Dendritic cell treated with granulocyte-macrophage colony-stimulating factor and Interleukin-4, amounts not matched to agents 40 ng/mL and 50 ng/mL, for 4 days (primary cell): Measurements from ENCODE around the gene BARHL2.

Experiments
- H3K27ac Mint-ChIP-seq: one replicate; pipeline ENCODE4 v1.8.0; 2022; ENCODE audit warnings: mild to moderate bottlenecking, mixed read lengths
- H3K27me3 Mint-ChIP-seq: one replicate; pipeline ENCODE4 v1.8.0; 2022; ENCODE audit warnings: mild to moderate bottlenecking, mixed read lengths
- H3K36me3 Mint-ChIP-seq: one replicate; pipeline ENCODE4 v1.8.0; 2022; ENCODE audit warnings: low read depth, mixed read lengths
- H3K4me1 Mint-ChIP-seq: one replicate; pipeline ENCODE4 v1.8.0; 2022; ENCODE audit warnings: low read depth, mixed read lengths
- H3K4me3 Mint-ChIP-seq: one replicate; pipeline ENCODE4 v1.8.0; 2022; ENCODE audit warnings: mild to moderate bottlenecking, moderate library complexity, mixed read lengths
- H3K9me3 Mint-ChIP-seq: one replicate; pipeline ENCODE4 v1.8.0; 2022; ENCODE audit warnings: mixed read lengths
- intact Hi-C: fragments of 100-400 bp; cut with micrococcal nuclease; formaldehyde crosslinking; loops from one replicate; pipeline ENCODE4 v1.15.0; 2022

The BARHL2 gene

GRCh38 chr1:90716552-90717355 is at the start of gene BARHL2:
Gene BARHL2 (minus strand): TSS chr1:90717302. CDS start chr1:90717195, 107 bp downstream.
- intact Hi-C loops: no loop called here
- Mint-ChIP-seq H3K27ac (no peak within 1 kb of the TSS), H3K9me3 (no peaks in the 10 kb centered on the region), H3K4me3 (peak within 1 kb of the TSS; percentile 79), H3K4me1 (peaks cover 38% of the 10 kb centered on the region), H3K36me3 (no peaks in the 10 kb centered on the region), H3K27me3 (peaks cover 93% of the 10 kb centered on the region)

GRCh38 chr1:90763930-90764329 is 46.8 kb upstream of the BARHL2 start:
- Mint-ChIP-seq H3K27me3 (peaks cover 18% of the 10 kb centered on the region), H3K27ac (no peak overlapping the region), H3K9me3 (no peaks in the 10 kb centered on the region), H3K36me3 (no peaks in the 10 kb centered on the region), H3K4me1 (no peaks in the 10 kb centered on the region), H3K4me3 (no peak overlapping the region)
- intact Hi-C loops: no loop called here

GRCh38 chr1:90763506-90763905 is 46.4 kb upstream of the BARHL2 start:
- H3K36me3 Mint-ChIP-seq: no peaks in the 10 kb centered on the region
- H3K27ac Mint-ChIP-seq: no peak overlapping the region
- no peak overlapping the region for H3K4me3 Mint-ChIP-seq
- intact Hi-C loops: no loop called here
- no peaks in the 10 kb centered on the region for H3K9me3 Mint-ChIP-seq
- H3K27me3 Mint-ChIP-seq: peaks cover 18% of the 10 kb centered on the region
- H3K4me1 Mint-ChIP-seq: no peaks in the 10 kb centered on the region

- H3K27ac Mint-ChIP-seq: no peak overlapping the region
- H3K4me1 Mint-ChIP-seq: no peaks in the 10 kb centered on the region
- intact Hi-C loops: no loop called here
- peaks cover 12% of the 10 kb centered on the region for H3K27me3 Mint-ChIP-seq
- no peak overlapping the region for H3K4me3 Mint-ChIP-seq
- H3K36me3 Mint-ChIP-seq: no peaks in the 10 kb centered on the region
- no peaks in the 10 kb centered on the region for H3K9me3 Mint-ChIP-seq
These were observed 44.9 kb upstream of the BARHL2 start for GRCh38 chr1:90761781-90762589.

GRCh38 chr1:90761156-90761555 is 44.1 kb upstream of the BARHL2 start:
- no peaks in the 10 kb centered on the region for H3K9me3 Mint-ChIP-seq
- H3K4me1 Mint-ChIP-seq: no peaks in the 10 kb centered on the region
- intact Hi-C loops: no loop called here
- no peak overlapping the region for H3K4me3 Mint-ChIP-seq
- no peaks in the 10 kb centered on the region for H3K36me3 Mint-ChIP-seq
- peaks cover 11% of the 10 kb centered on the region for H3K27me3 Mint-ChIP-seq
- H3K27ac Mint-ChIP-seq: no peak overlapping the region

GRCh38 chr1:90753556-90753955 is 36.5 kb upstream of the BARHL2 start:
- Mint-ChIP-seq H3K9me3 (no peaks in the 10 kb centered on the region), H3K27ac (no peak overlapping the region), H3K27me3 (peaks cover 8% of the 10 kb centered on the region), H3K4me1 (no peaks in the 10 kb centered on the region), H3K4me3 (no peak overlapping the region), H3K36me3 (no peaks in the 10 kb centered on the region)
- intact Hi-C loops: no loop called here

GRCh38 chr1:90748668-90749067 is 31.6 kb upstream of the BARHL2 start:
- H3K4me3 Mint-ChIP-seq: no peak overlapping the region
- H3K4me1 Mint-ChIP-seq: no peaks in the 10 kb centered on the region
- H3K9me3 Mint-ChIP-seq: no peaks in the 10 kb centered on the region
- H3K27me3 Mint-ChIP-seq: peaks cover 14% of the 10 kb centered on the region
- intact Hi-C loops: no loop called here
- H3K27ac Mint-ChIP-seq: no peak overlapping the region
- H3K36me3 Mint-ChIP-seq: no peaks in the 10 kb centered on the region

- Mint-ChIP-seq H3K4me3 (no peak overlapping the region), H3K4me1 (no peaks in the 10 kb centered on the region), H3K36me3 (no peaks in the 10 kb centered on the region), H3K27me3 (peaks cover 9% of the 10 kb centered on the region), H3K27ac (no peak overlapping the region), H3K9me3 (no peaks in the 10 kb centered on the region)
- intact Hi-C loops: no loop called here
These were observed 29.8 kb upstream of the BARHL2 start for GRCh38 chr1:90746857-90747256.

- intact Hi-C loops: no loop called here
- Mint-ChIP-seq H3K27ac (no peak overlapping the region), H3K27me3 (peaks cover 9% of the 10 kb centered on the region), H3K9me3 (no peaks in the 10 kb centered on the region), H3K4me3 (no peak overlapping the region), H3K4me1 (no peaks in the 10 kb centered on the region), H3K36me3 (no peaks in the 10 kb centered on the region)
These were observed 28.9 kb upstream of the BARHL2 start for GRCh38 chr1:90745972-90746371.

GRCh38 chr1:90732136-90732535 is 15.0 kb upstream of the BARHL2 start:
- H3K9me3 Mint-ChIP-seq: no peaks in the 10 kb centered on the region
- intact Hi-C loops: no loop called here
- H3K27me3 Mint-ChIP-seq: peaks cover 78% of the 10 kb centered on the region
- no peak overlapping the region for H3K4me3 Mint-ChIP-seq
- H3K4me1 Mint-ChIP-seq: peaks cover 29% of the 10 kb centered on the region
- H3K27ac Mint-ChIP-seq: no peak overlapping the region
- no peaks in the 10 kb centered on the region for H3K36me3 Mint-ChIP-seq

GRCh38 chr1:90731382-90732050 is 14.4 kb upstream of the BARHL2 start:
- Mint-ChIP-seq H3K4me3 (no peak overlapping the region), H3K36me3 (no peaks in the 10 kb centered on the region), H3K27ac (no peak overlapping the region), H3K4me1 (peaks cover 35% of the 10 kb centered on the region), H3K9me3 (no peaks in the 10 kb centered on the region), H3K27me3 (peaks cover 81% of the 10 kb centered on the region)
- intact Hi-C loops: no loop called here

GRCh38 chr1:90730243-90731022 is 13.3 kb upstream of the BARHL2 start:
- peaks cover 45% of the 10 kb centered on the region for H3K4me1 Mint-ChIP-seq
- no peaks in the 10 kb centered on the region for H3K9me3 Mint-ChIP-seq
- H3K36me3 Mint-ChIP-seq: no peaks in the 10 kb centered on the region
- no peak overlapping the region for H3K27ac Mint-ChIP-seq
- H3K27me3 Mint-ChIP-seq: peaks cover 83% of the 10 kb centered on the region
- intact Hi-C loops: no loop called here
- H3K4me3 Mint-ChIP-seq: peak overlapping the region; percentile 77

- H3K4me1 Mint-ChIP-seq: peaks cover 53% of the 10 kb centered on the region
- no peaks in the 10 kb centered on the region for H3K36me3 Mint-ChIP-seq
These were observed 12.6 kb upstream of the BARHL2 start for GRCh38 chr1:90729504-90730242.

More at GRCh38 chr1:90729504-90730242, 12.6 kb upstream of the BARHL2 start:
- intact Hi-C loops: loop anchor here (10.0 kb wide), 1 partner anchor 115 kb away; no protein-coding TSS in a partner anchor
- Mint-ChIP-seq H3K27ac (no peak overlapping the region), H3K4me3 (peak overlapping the region; percentile 77), H3K9me3 (no peaks in the 10 kb centered on the region), H3K27me3 (peaks cover 87% of the 10 kb centered on the region)
